Measurements from ENCODE around the gene FBXL7.

GRCh38 chr5:15886156-15886555 lies 386.2 kb downstream of the FBXL7 start:
- TF ChIP-seq POLR2AphosphoS5 (IDR thresholded peaks at IDR 0.05) (no peak), CTCF (IDR thresholded peaks at IDR 0.05; ENCODE audit: poor library complexity, severe bottlenecking) (no peak), REST (IDR thresholded peaks at IDR 0.05; ENCODE audit: borderline replicate concordance) (no peak), TAF1 (IDR thresholded peaks at IDR 0.05; ENCODE audit: low read depth) (no peak), EZH2 (IDR thresholded peaks at IDR 0.05; ENCODE audit: borderline replicate concordance, insufficient read depth, low read length, poor library complexity, severe bottlenecking) (no peak)
